Spinal cord (tissue), 10 donors: Measurements from ENCODE around the gene ST3GAL2. TPM values are rescaled to one million over a fixed set of nuclear protein-coding genes. Genes with fewer than 3 reads are reported as not detected.
"Not testable (repeated sequence)": the region's sequence is repeated elsewhere in the genome, so short reads cannot be mapped to it uniquely, and the experiment has no call there.

Experiments used
- DNase-seq, 6 donors: peaks; one replicate each; pipeline versions ENCODE4 v3.0.0 to v3.0.0-alpha.2; 2013 to 2015; ENCODE audit warnings: low spot score in 6 of 6, low read depth in 4 of 6
- H3K27ac ChIP-seq: one replicate; pipeline ENCODE4 v1.5.1; 2013; ENCODE audit warnings: low read depth, low read length, control low read depth
- H3K27me3 ChIP-seq: one replicate; pipeline ENCODE4 v1.6.1; 2013; ENCODE audit warnings: low read length; ENCODE audit not compliant: control insufficient read depth, insufficient read depth
- H3K36me3 ChIP-seq: one replicate; pipeline ENCODE4 v1.6.1; 2013; ENCODE audit warnings: low read length; ENCODE audit not compliant: control insufficient read depth, insufficient read depth
- H3K4me1 ChIP-seq: one replicate; pipeline ENCODE4 v1.6.1; 2013; ENCODE audit warnings: low read length; ENCODE audit not compliant: control insufficient read depth, insufficient read depth
- H3K4me3 ChIP-seq: one replicate; pipeline ENCODE4 v1.5.1; 2013; ENCODE audit warnings: low read depth, low read length, control low read depth
- H3K9me3 ChIP-seq: one replicate; pipeline ENCODE4 v1.6.1; 2013; ENCODE audit warnings: low read length; ENCODE audit not compliant: control insufficient read depth, insufficient read depth
- WGBS: methylation state at CpG from one replicate; pipeline ENCODE4 v1.1.5; 2013; ENCODE audit warnings: missing lambda C conversion rate; ENCODE audit not compliant: insufficient coverage; 5-methylcytosine and 5-hydroxymethylcytosine counted together
- polyA plus RNA-seq, 2 donors: library from polyadenylated mRNA; unstranded; fragments of 120-200 nt; gene quantifications; one replicate each; pipeline ENCODE4 v1.2.1, GENCODE V29; 2013; ENCODE audit not compliant: insufficient read length in 2 of 2
- total RNA-seq, 2 donors: library from RNA; depleted of rRNA in 1 of 2; stranded (reverse); fragments of 120-200 nt in 1 of 2; fragments of >200 nt in 1 of 2; gene quantifications; one replicate each; pipeline versions ENCODE4 v1.2.3 to v1.2.4, GENCODE V29; 2013 to 2014
- donor health status: healthy.

ST3GAL2 gene
- total and polyA plus RNA-seq, 4 donors: 25.3 to 33.7 (median 29.9) TPM

DNA sequence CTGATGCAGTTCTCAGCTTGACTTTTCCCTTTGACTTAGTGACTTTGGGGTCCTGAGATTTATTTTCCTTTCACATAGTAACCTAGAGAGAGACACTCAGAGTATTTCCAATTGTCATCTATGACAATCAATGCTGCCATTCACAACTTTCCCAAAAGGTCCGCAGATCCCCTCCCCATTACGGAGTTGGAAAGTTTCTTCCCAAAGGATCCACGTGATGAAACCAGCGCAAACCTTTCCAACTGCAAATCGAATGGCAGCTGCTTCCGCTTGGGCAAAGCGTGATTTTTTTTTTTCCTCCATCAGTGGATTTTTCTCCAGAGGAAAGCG lies 15.0 kb upstream of the ST3GAL2 start:
- no peaks in the 10 kb centered on the region for H3K27me3 ChIP-seq
- H3K4me1 ChIP-seq: peaks cover 14% of the 10 kb centered on the region
- WGBS: 0% methylated on average over 7 of the region's 8 CpGs
- DNase-seq: no peak
- H3K9me3 ChIP-seq: no peaks in the 10 kb centered on the region
- H3K27ac ChIP-seq: peak overlapping the region; percentile 97
- H3K36me3 ChIP-seq: no peaks in the 10 kb centered on the region
- H3K4me3 ChIP-seq: peak overlapping the region; percentile 93

DNA sequence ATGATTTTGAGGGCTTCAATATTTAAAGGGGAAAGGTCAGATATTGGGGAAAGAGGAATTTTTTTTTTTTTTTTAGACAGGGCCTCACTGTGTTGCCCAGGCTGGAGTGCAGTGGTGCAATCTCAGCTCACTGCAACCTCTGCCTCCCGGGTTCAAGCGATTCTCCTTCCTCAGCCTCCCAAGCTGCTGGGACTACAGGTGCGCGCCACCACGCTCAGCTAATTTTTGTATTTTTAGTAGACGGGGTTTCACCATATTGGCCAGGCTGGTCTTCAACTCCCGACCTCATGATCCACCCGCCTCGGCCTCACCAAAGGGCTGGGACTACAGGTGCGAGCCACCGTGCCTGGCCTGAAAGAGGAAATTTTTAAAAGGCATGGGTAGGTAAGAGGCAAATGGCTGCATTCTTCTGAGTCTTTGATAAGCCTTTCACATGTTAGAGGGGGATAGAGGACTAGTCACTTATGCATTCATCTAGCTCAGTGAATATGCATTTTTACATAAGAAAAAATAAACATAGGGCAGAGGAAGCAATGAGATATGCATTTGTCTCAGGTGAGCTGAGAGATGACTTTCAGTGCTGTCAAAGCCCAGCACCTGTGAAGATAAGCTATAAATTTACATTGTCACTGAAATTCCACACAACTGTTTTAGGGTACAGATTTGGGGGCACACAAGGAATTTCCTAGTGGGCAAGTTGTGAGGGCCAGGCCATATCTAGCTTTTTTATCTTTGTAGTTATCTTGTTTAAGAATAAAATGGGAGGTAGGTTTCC lies 14.4 kb upstream of the ST3GAL2 start:
- Histone ChIP-seq H3K4me1 (peaks cover 14% of the 10 kb centered on the region), H3K9me3 (no peaks in the 10 kb centered on the region), H3K27me3 (no peaks in the 10 kb centered on the region), H3K36me3 (no peaks in the 10 kb centered on the region), H3K27ac (no peak overlapping the region), H3K4me3 (peak overlapping the region; percentile 93)
- 93% methylated on average over 7 of the region's 11 CpGs for WGBS
- no peak for DNase-seq

DNA sequence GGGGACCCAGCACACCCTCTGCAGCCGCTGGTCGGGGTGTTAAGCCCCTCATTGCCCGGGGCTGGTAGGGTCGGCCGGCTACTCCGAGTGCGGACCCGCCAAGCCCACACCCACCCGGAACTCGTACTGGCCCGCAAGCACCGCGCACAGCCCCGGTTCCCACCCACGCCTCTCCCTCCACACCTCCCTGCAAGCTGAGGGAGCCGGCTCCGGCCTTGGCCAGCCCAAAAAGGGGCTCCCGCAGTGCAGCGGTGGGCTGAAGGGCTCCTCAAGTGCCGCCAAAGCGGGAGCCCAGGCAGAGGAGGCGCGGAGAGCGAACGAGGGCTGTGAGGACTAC lies 12.1 kb upstream of the ST3GAL2 start:
- H3K36me3 ChIP-seq, H3K27ac ChIP-seq, H3K4me3 ChIP-seq, H3K9me3 ChIP-seq, H3K27me3 ChIP-seq, DNase-seq: not testable (repeated sequence)
- WGBS: 22% methylated on average over 19 of the region's 25 CpGs
- H3K4me1 ChIP-seq: peaks cover 14% of the 10 kb centered on the region

- not testable (repeated sequence) for H3K36me3 ChIP-seq, H3K4me1 ChIP-seq, DNase-seq, H3K27me3 ChIP-seq, H3K27ac ChIP-seq, H3K4me3 ChIP-seq, H3K9me3 ChIP-seq
- WGBS: 60% methylated on average over 29 of the region's 37 CpGs
Observed at GRCh38 chr16:70450142-70451003, 11.5 kb upstream of the ST3GAL2 start.

GRCh38 chr16:70448075-70448474 lies 9.2 kb upstream of the ST3GAL2 start:
- H3K36me3 ChIP-seq: no peaks in the 10 kb centered on the region
- 95% methylated on average over 5 of the region's 6 CpGs for WGBS
- DNase-seq: no peak
- no peaks in the 10 kb centered on the region for H3K27me3 ChIP-seq
- H3K27ac ChIP-seq: no peak overlapping the region
- H3K9me3 ChIP-seq: no peaks in the 10 kb centered on the region
- no peaks in the 10 kb centered on the region for H3K4me1 ChIP-seq
- no peak overlapping the region for H3K4me3 ChIP-seq

DNA sequence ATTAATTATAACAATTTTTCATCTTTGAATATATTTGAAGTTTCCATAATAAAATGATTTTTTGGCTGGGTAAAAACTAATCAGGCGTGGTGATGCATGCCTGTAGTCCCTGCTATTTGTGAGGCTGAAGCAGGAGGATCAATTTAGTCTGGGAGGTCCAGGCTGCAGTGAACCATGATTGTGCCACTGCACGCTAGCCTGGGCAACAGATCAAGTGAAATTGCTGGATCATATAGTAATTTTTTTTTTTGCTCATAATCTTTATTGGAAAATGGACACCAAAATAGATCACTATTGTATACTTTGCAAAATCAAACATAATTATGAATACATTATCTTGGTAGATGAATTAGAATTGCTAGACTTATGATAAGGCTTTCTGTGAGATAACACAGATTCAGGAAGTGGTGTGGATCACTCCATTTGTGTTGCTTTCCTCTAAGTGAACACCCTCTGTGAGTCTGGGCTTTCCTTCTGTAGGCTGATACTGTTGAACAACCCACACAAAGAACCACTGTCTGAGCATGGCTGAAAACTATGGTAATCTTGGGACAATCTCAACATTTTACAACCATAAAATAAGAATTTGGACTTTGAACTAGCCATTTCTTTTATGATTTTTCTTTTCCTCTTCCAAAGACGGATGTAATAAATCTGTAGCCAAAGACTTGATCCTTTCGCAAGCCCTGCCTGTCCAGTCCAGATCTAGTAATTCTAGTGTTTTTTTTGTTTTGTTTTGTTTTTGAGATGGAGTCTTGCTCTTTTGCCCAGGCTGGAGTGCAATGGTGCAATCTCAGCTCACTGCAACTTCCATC lies 5.6 kb upstream of the ST3GAL2 start:
- Histone ChIP-seq H3K36me3 (peaks cover 1% of the 10 kb centered on the region), H3K27ac (peak overlapping the region; percentile 10), H3K27me3 (no peaks in the 10 kb centered on the region), H3K4me1 (peaks cover 7% of the 10 kb centered on the region), H3K4me3 (no peak overlapping the region), H3K9me3 (no peaks in the 10 kb centered on the region)
- no peak for DNase-seq
- WGBS: no CpG with 5 or more reads among the region's 4 CpGs

DNA sequence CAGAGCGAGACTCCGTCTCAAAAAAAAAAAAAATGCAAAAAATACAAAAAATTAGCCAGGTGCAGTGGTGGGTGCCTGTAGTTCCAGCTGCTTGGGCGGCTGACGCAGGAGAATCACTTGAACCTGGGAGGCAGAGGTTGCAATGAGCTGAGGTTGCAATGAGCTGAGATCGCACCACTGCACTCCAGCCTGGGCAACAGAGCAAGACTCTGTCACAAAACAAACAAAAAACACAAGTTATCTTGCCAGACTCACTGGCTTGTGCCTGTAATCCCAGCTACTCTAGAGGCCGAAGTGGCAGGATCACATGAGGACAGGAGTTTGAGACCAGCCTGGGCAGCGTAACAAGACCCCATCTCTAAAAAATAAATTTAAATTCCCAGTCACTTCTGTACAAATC lies 3.4 kb upstream of the ST3GAL2 start:
- no peak overlapping the region for H3K4me3 ChIP-seq
- WGBS: 86% methylated on average over 5 of the region's 7 CpGs
- H3K9me3 ChIP-seq: no peaks in the 10 kb centered on the region
- no peaks in the 10 kb centered on the region for H3K27me3 ChIP-seq
- peaks cover 3% of the 10 kb centered on the region for H3K36me3 ChIP-seq
- H3K4me1 ChIP-seq: peaks cover 21% of the 10 kb centered on the region
- no peak overlapping the region for H3K27ac ChIP-seq
- no peak for DNase-seq

DNA sequence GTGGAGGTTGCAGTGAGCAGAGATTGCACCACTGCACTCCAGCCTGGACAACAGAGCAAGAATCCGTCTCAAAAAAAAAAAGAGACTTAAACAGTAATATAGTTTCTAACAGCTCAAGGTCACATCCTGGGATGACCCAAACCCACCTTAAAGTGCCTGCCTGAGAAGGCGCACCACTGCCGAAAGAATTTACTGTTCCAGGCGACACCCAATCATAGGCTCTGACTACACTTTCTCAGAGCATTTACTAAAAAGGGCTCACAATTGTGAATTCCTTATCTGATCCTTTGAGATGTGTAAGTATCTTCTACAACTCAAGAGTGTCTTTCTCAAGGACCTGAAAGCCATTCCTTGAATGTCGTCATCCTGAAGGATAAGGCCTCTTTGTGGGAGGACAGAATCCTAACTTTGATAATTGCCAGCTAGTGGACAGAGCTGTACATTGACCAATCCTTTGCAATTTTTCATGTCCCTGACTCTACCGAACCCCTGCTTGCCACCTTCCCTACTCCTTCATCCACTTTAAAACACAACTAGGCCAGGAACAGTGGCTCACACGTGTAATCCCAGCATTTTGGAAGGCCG lies 2.6 kb upstream of the ST3GAL2 start:
- Histone ChIP-seq H3K36me3 (peaks cover 3% of the 10 kb centered on the region), H3K9me3 (no peaks in the 10 kb centered on the region), H3K4me3 (no peak overlapping the region), H3K27me3 (no peaks in the 10 kb centered on the region), H3K4me1 (peaks cover 28% of the 10 kb centered on the region), H3K27ac (no peak overlapping the region)
- 86% methylated on average over 8 of the region's 8 CpGs for WGBS
- no peak for DNase-seq

GRCh38 chr16:70440009-70440692 lies 1.3 kb upstream of the ST3GAL2 start:
- H3K9me3 ChIP-seq: no peaks in the 10 kb centered on the region
- WGBS: 86% methylated on average over 10 of the region's 11 CpGs
- H3K36me3 ChIP-seq: peaks cover 3% of the 10 kb centered on the region
- DNase-seq: no peak
- no peak overlapping the region for H3K27ac ChIP-seq
- H3K27me3 ChIP-seq: no peaks in the 10 kb centered on the region
- H3K4me1 ChIP-seq: peaks cover 28% of the 10 kb centered on the region
- H3K4me3 ChIP-seq: no peak overlapping the region
